HCT116 (cell line): Measurements from ENCODE around the gene SSU72. TPM values are rescaled to one million over a fixed set of nuclear protein-coding genes. Genes with fewer than 3 reads are reported as not detected.

Source experiments
- ATAC-seq: fragments of 200-7000 bp; cut with Tn5 transposase; 2 replicates; pipeline ENCODE4 v1.9.1; 2020; ENCODE audit warnings: mild to moderate bottlenecking, moderate library complexity
- BruUV-seq: library from RNA; stranded (reverse); fragments of 400-500 nt; replicated peaks from 2 replicates; lab custom pipeline; 2021; lab: Mats Ljungman, UMichigan
- CTCF ChIA-PET: fragments of 300-600 bp; sonication (Branson Sonifier 250); formaldehyde crosslinking; loops from one replicate; lab custom pipeline; 2021; ENCODE audit warnings: antibody characterized with exemption; lab: Charles Lee
- POLR2A ChIA-PET: fragments of 300-600, 350-600 bp; sonication (Branson Sonifier 250); formaldehyde crosslinking; loops from one replicate; lab custom pipeline; 2021; ENCODE audit warnings: antibody characterized with exemption; lab: Charles Lee
- RAD21 ChIA-PET, 2 experiments: fragments of 300-600 bp; sonication (Branson Sonifier 250); formaldehyde crosslinking; loops; one replicate each; lab custom pipeline; 2023; ENCODE audit warnings: low total read pairs in 2 of 2; ENCODE audit not compliant: uncharacterized antibody in 2 of 2, unreplicated experiment in 2 of 2, low non-redundant PET in 1 of 2; lab: Charles Lee
- DNase-seq: peaks from one replicate; pipeline ENCODE4 v3.0.0-alpha.2; 2010; ENCODE audit warnings: low read depth, low spot score
- H2AFZ ChIP-seq: fragments of 200-600 bp; shearing (Covaris generic), sonication (generic); 2 replicates; pipeline ENCODE4 v1.6.1; 2017; ENCODE audit warnings: low read depth, mixed run types, mixed read lengths, antibody characterized with exemption, low read length; ENCODE audit not compliant: poor library complexity, severe bottlenecking
- H3K27ac ChIP-seq: 2 replicates; pipeline ENCODE4 v1.5.1; 2012; ENCODE audit warnings: low read depth, low read length
- H3K27me3 ChIP-seq: fragments of 200-600 bp; sonication (generic); 2 replicates; pipeline ENCODE4 v1.6.1; 2016; ENCODE audit warnings: mixed run types, low read length, mixed read lengths; ENCODE audit not compliant: insufficient read depth
- H3K36me3 ChIP-seq, 2 experiments: fragments of 200-500 bp in 1 of 2; fragments of 200-600 bp in 1 of 2; sonication (Bioruptor generic) in 1 of 2; sonication (generic) in 1 of 2; 2 replicates each; pipeline versions ENCODE4 v1.5.1 to v1.6.1; 2014 to 2016; ENCODE audit warnings: low read length in 2 of 2, inconsistent platforms in 1 of 2, mixed read lengths in 1 of 2, mixed run types in 1 of 2; ENCODE audit not compliant: insufficient read depth in 2 of 2, control insufficient read depth in 1 of 2
- H3K4me1 ChIP-seq, 2 experiments: fragments of 200-600 bp in 1 of 2; sonication (generic) in 1 of 2; 2 replicates each; pipeline versions ENCODE4 v1.5.1 to v1.6.1; 2012 to 2017; ENCODE audit warnings: low read length in 2 of 2, inconsistent platforms in 1 of 2, mild to moderate bottlenecking in 1 of 2, mixed read lengths in 1 of 2, mixed run types in 1 of 2, moderate library complexity in 1 of 2; ENCODE audit not compliant: insufficient read depth in 2 of 2, control insufficient read depth in 1 of 2
- H3K4me2 ChIP-seq: fragments of 200-600 bp; sonication (generic); 2 replicates; pipeline ENCODE4 v1.6.1; 2017; ENCODE audit warnings: mixed run types, low read length, mixed read lengths
- H3K4me3 ChIP-seq, 2 experiments: fragments of 200-600 bp in 1 of 2; sonication (generic) in 1 of 2; replicated peaks in 1 of 2; 2 replicates each; pipeline ENCODE4 v1.5.1; 2011 to 2016; ENCODE audit warnings: low read length in 2 of 2, control low read depth in 1 of 2, low read depth in 1 of 2, mild to moderate bottlenecking in 1 of 2, mixed read lengths in 1 of 2, mixed run types in 1 of 2
- H3K79me2 ChIP-seq: fragments of 200-600 bp; sonication (generic); 2 replicates; pipeline ENCODE4 v1.6.1; 2017; ENCODE audit warnings: mild to moderate bottlenecking, mixed run types, low read length, moderate library complexity, mixed read lengths; ENCODE audit not compliant: insufficient read depth
- H3K9ac ChIP-seq: fragments of 200-600 bp; sonication (generic); 2 replicates; pipeline ENCODE4 v1.6.1; 2016; ENCODE audit warnings: low read length, mixed read lengths
- H3K9me2 ChIP-seq: fragments of 200-600 bp; sonication (generic), shearing (Covaris generic); 2 replicates; pipeline ENCODE4 v1.6.1; 2017; ENCODE audit warnings: mixed run types, mild to moderate bottlenecking, moderate library complexity; ENCODE audit not compliant: insufficient read depth
- H3K9me3 ChIP-seq, 2 experiments: fragments of 200-500 bp in 1 of 2; fragments of 200-600 bp in 1 of 2; sonication (Bioruptor generic) in 1 of 2; sonication (generic) in 1 of 2; 2 replicates each; pipeline ENCODE4 v1.6.1; 2014 to 2017; ENCODE audit warnings: low read length in 2 of 2, mixed read lengths in 2 of 2, inconsistent platforms in 1 of 2, low read depth in 1 of 2, mild to moderate bottlenecking in 1 of 2, mixed run types in 1 of 2, moderate library complexity in 1 of 2; ENCODE audit not compliant: control insufficient read depth in 1 of 2, insufficient read depth in 1 of 2
- H4K20me1 ChIP-seq: fragments of 200-600 bp; sonication (generic), shearing (Covaris generic); 2 replicates; pipeline ENCODE4 v1.6.1; 2017; ENCODE audit warnings: mixed run types, mild to moderate bottlenecking, moderate library complexity; ENCODE audit not compliant: insufficient read depth
- EGR1 ChIP-seq: IDR thresholded peaks from 2 replicates; pipeline ENCODE4 v1.6.1; 2012; ENCODE audit warnings: low read depth
- EZH2phosphoT487 ChIP-seq: fragments of 200-600 bp; IDR thresholded peaks from 2 replicates; pipeline ENCODE4 v1.6.1; 2018; ENCODE audit warnings: antibody characterized with exemption, borderline replicate concordance
- POLR2AphosphoS5 ChIP-seq: IDR thresholded peaks from 2 replicates; pipeline ENCODE4 v1.6.1; 2011; ENCODE audit warnings: mild to moderate bottlenecking, low read depth, low read length, moderate library complexity
- SP1 ChIP-seq: IDR thresholded peaks from 2 replicates; pipeline ENCODE4 v1.6.1; 2012; ENCODE audit warnings: low read depth
- SRF ChIP-seq: IDR thresholded peaks from 2 replicates; pipeline ENCODE4 v1.6.1; 2012; ENCODE audit warnings: low read depth
- YY1 ChIP-seq: IDR thresholded peaks from 2 replicates; pipeline ENCODE4 v1.6.1; 2011; ENCODE audit warnings: low read length, low read depth, moderate library complexity, mild to moderate bottlenecking; ENCODE audit not compliant: insufficient replicate concordance; ENCODE audit errors: extremely low read depth
- ZBTB33 ChIP-seq: IDR thresholded peaks from 2 replicates; pipeline ENCODE4 v1.6.1; 2011; ENCODE audit warnings: mild to moderate bottlenecking, low read length, moderate library complexity; ENCODE audit not compliant: insufficient replicate concordance; ENCODE audit errors: extremely low read depth
- ZNF274 ChIP-seq: fragments of 200-500 bp; sonication (Bioruptor generic); IDR thresholded peaks from 2 replicates; pipeline ENCODE4 v1.6.1; 2014; ENCODE audit warnings: mild to moderate bottlenecking, low read depth, low read length, inconsistent platforms
- intact Hi-C: fragments of 100-400 bp; cut with micrococcal nuclease; formaldehyde crosslinking; loops from 2 replicates; pipeline ENCODE4 v1.10.0; 2022
- total RNA-seq: library from RNA; stranded (reverse); gene quantifications from one replicate; pipeline ENCODE4 v1.2.1, GENCODE V29; 2021; ENCODE audit not compliant: unreplicated experiment

SSU72 gene
- total RNA-seq, 1 experiment from 2014 or later: 134 TPM

- TF ChIP-seq ZBTB33: no peak
- TF ChIP-seq EGR1: no peak
- no peak for TF ChIP-seq YY1
- TF ChIP-seq SP1: no peak
- TF ChIP-seq ZNF274: no peak
- no peak for TF ChIP-seq SRF
Observed at GRCh38 chr1:1547476-1547875, 27.2 kb downstream of the SSU72 start (continued).

- no peak for DNase-seq
- H3K27ac ChIP-seq: no peak overlapping the region
- ChIA-PET CTCF (no interaction called here), POLR2A (interaction anchor here (0.7 kb wide), 1 partner anchor 69 kb away, joined by 6 read pairs; the partner anchor contains the start of gene MIB2), RAD21 (interaction anchor here in 1 of 2 experiments (0.7 kb wide), 1 partner anchor 153 kb away, joined by 5 read pairs; no protein-coding TSS in a partner anchor)
- H3K9me3 ChIP-seq: no peaks in the 10 kb centered on the region
- intact Hi-C loops: no loop called here
- BruUV-seq: no TSS peak
- no peak overlapping the region for H2AFZ ChIP-seq
- no peaks in the 10 kb centered on the region for H3K4me1 ChIP-seq
- no peaks in the 10 kb centered on the region for H3K9me2 ChIP-seq
- H3K27me3 ChIP-seq: no peaks in the 10 kb centered on the region
- TF ChIP-seq EZH2phosphoT487: no peak
- TF ChIP-seq POLR2AphosphoS5: no peak
- H3K79me2 ChIP-seq: peaks cover 24% of the 10 kb centered on the region; the same call in 1 of the 2 replicates
- peaks cover 0 to 2% of the 10 kb centered on the region in 2 experiments; a peak in 1 of 4 replicates for H3K36me3 ChIP-seq
- no peaks in the 10 kb centered on the region for H4K20me1 ChIP-seq
- no peak overlapping the region for H3K4me2 ChIP-seq
- H3K9ac ChIP-seq: no peak overlapping the region
- H3K4me3 ChIP-seq: no peak overlapping the region
- no peak for ATAC-seq
Observed at GRCh38 chr1:1547011-1547410, 27.7 kb downstream of the SSU72 start.
